SK-N-SH treated with all-trans-retinoic acid at 6 μM for 48 hours (cell line): ENCODE data around the gene RXRA.

ENCODE experiments used
- ATAC-seq: fragments of 200-7000 bp; cut with Tn5 transposase; 3 replicates; pipeline ENCODE4 v1.9.1; 2020; ENCODE audit warnings: mild to moderate bottlenecking, moderate library complexity
- ARNTL ChIP-seq: fragments of 450-650 bp; formaldehyde crosslinking; IDR thresholded peaks from 2 replicates; pipeline ENCODE4 v1.5.0; 2020; ENCODE audit warnings: low read depth, mild to moderate bottlenecking, moderate library complexity, borderline replicate concordance
- BACH2 ChIP-seq: fragments of 250-450 bp; sonication (Bioruptor Pico); IDR thresholded peaks from 2 replicates; pipeline ENCODE4 v1.9.0; 2021; ENCODE audit warnings: mild to moderate bottlenecking, borderline replicate concordance
- CSDC2 ChIP-seq: fragments of 250-450 bp; sonication (Bioruptor Pico); IDR thresholded peaks from 2 replicates; pipeline ENCODE4 v1.5.0; 2020; ENCODE audit warnings: mild to moderate bottlenecking, moderate library complexity
- ESRRG ChIP-seq: fragments of 250-450 bp; sonication (Bioruptor Pico); IDR thresholded peaks from 2 replicates; pipeline ENCODE4 v1.6.1; 2021; ENCODE audit warnings: mild to moderate bottlenecking
- GLIS3 ChIP-seq: fragments of 250-450 bp; sonication (Bioruptor Pico); IDR thresholded peaks from 2 replicates; pipeline ENCODE4 v1.5.0; 2020; ENCODE audit warnings: mild to moderate bottlenecking, moderate library complexity
- ISL1 ChIP-seq: fragments of 250-450 bp; sonication (Bioruptor Pico); IDR thresholded peaks from 2 replicates; pipeline ENCODE4 v2.1.2; 2022; ENCODE audit warnings: mild to moderate bottlenecking, moderate library complexity
- OSR1 ChIP-seq: fragments of 250-450 bp; sonication (Bioruptor Pico); IDR thresholded peaks from 2 replicates; pipeline ENCODE4 v1.8.0; 2022; ENCODE audit warnings: moderate library complexity, mild to moderate bottlenecking, inconsistent platforms
- PATZ1 ChIP-seq: fragments of 250-450 bp; sonication (Bioruptor Pico); IDR thresholded peaks from 2 replicates; pipeline ENCODE4 v1.8.0; 2020; ENCODE audit warnings: mild to moderate bottlenecking, moderate library complexity, borderline replicate concordance
- POU6F1 ChIP-seq: fragments of 250-450 bp; sonication (Bioruptor Pico); IDR thresholded peaks from 2 replicates; pipeline ENCODE4 v1.8.0; 2021; ENCODE audit warnings: low read depth, mild to moderate bottlenecking, moderate library complexity, borderline replicate concordance
- PPARA ChIP-seq: fragments of 250-450 bp; sonication (Bioruptor Pico); IDR thresholded peaks from 2 replicates; pipeline ENCODE4 v1.5.0; 2020; ENCODE audit warnings: mild to moderate bottlenecking, borderline replicate concordance
- SNAI2 ChIP-seq: fragments of 250-450 bp; sonication (Bioruptor Pico); IDR thresholded peaks from 2 replicates; pipeline ENCODE4 v1.5.0; 2020; ENCODE audit warnings: mild to moderate bottlenecking, moderate library complexity
- TCF4 ChIP-seq: fragments of 250-450 bp; sonication (Bioruptor Pico); IDR thresholded peaks from 2 replicates; pipeline ENCODE4 v1.8.0; 2021; ENCODE audit warnings: mild to moderate bottlenecking, moderate library complexity, borderline replicate concordance
- TOX ChIP-seq: fragments of 250-450 bp; sonication (Bioruptor Pico); IDR thresholded peaks from 2 replicates; pipeline ENCODE4 v1.8.0; 2021; ENCODE audit warnings: mild to moderate bottlenecking, moderate library complexity, borderline replicate concordance
- ZC3H10 ChIP-seq: fragments of 250-450 bp; sonication (Bioruptor Pico); IDR thresholded peaks from 2 replicates; pipeline ENCODE4 v1.5.1; 2021; ENCODE audit warnings: mild to moderate bottlenecking, moderate library complexity
- ZFP3 ChIP-seq: fragments of 250-450 bp; sonication (Bioruptor Pico); IDR thresholded peaks from 2 replicates; pipeline ENCODE4 v1.5.0; 2020; ENCODE audit warnings: mild to moderate bottlenecking, moderate library complexity
- ZFP30 ChIP-seq: fragments of 450-650 bp; formaldehyde crosslinking; IDR thresholded peaks from 2 replicates; pipeline ENCODE4 v1.5.0; 2022; ENCODE audit warnings: mild to moderate bottlenecking, moderate library complexity
- ZNF565 ChIP-seq: fragments of 450-650 bp; formaldehyde crosslinking; conservative IDR thresholded peaks from 2 replicates; pipeline ENCODE4 v1.5.0; 2020; ENCODE audit warnings: low read depth, mild to moderate bottlenecking, moderate library complexity
- ZNF70 ChIP-seq: fragments of 450-650 bp; formaldehyde crosslinking; IDR thresholded peaks from 2 replicates; pipeline ENCODE4 v1.5.0; 2020; ENCODE audit warnings: mild to moderate bottlenecking, moderate library complexity
- ZNF8 ChIP-seq: fragments of 450-650 bp; formaldehyde crosslinking; IDR thresholded peaks from 2 replicates; pipeline ENCODE4 v1.5.0; 2020; ENCODE audit warnings: mild to moderate bottlenecking, moderate library complexity
- TF ChIP-seq, protein P1 (sequence below): fragments of 250-450 bp; sonication (Bioruptor Pico); IDR thresholded peaks from 2 replicates; pipeline ENCODE4 v1.5.1; 2021; ENCODE audit warnings: mild to moderate bottlenecking, moderate library complexity
- TF ChIP-seq, protein P2 (sequence below): fragments of 250-450 bp; sonication (Bioruptor Pico); IDR thresholded peaks from 2 replicates; pipeline ENCODE4 v1.5.0; 2020; ENCODE audit warnings: mild to moderate bottlenecking, moderate library complexity

RXRA gene

GRCh38 chr9:134306636-134307600 is 19.3 kb upstream of the RXRA start:
- ATAC-seq = no peak

DNA sequence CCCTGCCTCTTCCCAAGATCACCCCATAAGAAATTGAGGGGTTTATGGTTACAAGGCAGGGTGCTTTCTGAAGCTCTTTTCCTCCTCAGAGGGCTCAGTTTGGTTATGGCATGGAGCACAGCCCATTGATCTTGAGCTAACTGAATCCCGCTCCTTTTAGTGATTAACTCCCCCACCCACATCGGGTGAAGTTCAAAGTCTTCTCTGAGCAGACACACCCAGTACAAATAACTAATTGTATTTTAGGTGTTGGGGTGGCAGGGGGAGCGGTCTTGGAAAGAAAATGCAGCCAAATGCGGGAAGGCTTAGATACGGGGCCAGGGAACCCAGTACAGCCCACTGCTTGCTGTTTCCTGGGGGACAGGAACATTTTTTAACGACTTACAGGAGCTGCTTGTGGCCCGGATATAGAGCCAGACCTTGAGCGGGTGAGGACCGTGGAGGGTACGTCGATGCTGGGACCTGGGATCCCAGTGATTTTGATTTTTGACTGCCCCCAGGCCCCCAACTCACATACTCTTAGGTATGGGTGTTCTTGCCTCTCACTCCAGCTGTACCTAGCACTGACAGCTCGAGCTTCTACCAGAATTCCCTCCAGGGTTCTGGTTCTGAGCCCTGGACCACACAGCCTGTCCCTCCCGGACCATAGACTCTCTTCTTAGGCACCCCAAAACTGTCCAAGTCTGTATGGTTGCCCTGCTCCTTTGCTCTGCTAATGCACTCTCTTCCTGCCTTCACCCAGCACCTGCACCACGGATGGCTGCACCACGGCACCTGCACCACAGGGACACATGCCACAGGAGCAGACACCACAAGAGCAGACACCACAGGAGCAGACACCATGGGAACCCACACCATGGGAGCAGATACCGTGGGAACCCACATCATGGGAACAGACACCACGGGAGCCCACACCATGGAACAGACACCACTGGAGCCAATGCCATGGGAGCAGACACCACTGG is 18.3 kb upstream of the RXRA start:
- no peak for ATAC-seq
- TF ChIP-seq ZC3H10 (CRISPR knock-in tag) (no peak), POU6F1 (no peak), SNAI2 (CRISPR knock-in tag) (no peak), ARNTL (CRISPR knock-in tag) (no peak), GLIS3 (CRISPR knock-in tag) (no peak), ISL1 (no peak), TCF4 (CRISPR knock-in tag) (no peak), ZNF565 (CRISPR knock-in tag) (no peak), BACH2 (CRISPR knock-in tag) (no peak), ZFP30 (CRISPR knock-in tag) (no peak), TOX (no peak), ZFP3 (CRISPR knock-in tag) (no peak)
- TF ChIP-seq, protein P1, sequence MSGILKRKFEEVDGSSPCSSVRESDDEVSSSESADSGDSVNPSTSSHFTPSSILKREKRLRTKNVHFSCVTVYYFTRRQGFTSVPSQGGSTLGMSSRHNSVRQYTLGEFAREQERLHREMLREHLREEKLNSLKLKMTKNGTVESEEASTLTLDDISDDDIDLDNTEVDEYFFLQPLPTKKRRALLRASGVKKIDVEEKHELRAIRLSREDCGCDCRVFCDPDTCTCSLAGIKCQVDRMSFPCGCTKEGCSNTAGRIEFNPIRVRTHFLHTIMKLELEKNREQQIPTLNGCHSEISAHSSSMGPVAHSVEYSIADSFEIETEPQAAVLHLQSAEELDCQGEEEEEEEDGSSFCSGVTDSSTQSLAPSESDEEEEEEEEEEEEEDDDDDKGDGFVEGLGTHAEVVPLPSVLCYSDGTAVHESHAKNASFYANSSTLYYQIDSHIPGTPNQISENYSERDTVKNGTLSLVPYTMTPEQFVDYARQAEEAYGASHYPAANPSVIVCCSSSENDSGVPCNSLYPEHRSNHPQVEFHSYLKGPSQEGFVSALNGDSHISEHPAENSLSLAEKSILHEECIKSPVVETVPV (CRISPR knock-in tag) = no peak

More at GRCh38 chr9:134306636-134307600, 19.3 kb upstream of the RXRA start:
- no peak for TF ChIP-seq PATZ1 (CRISPR knock-in tag)
- TF ChIP-seq OSR1 (CRISPR knock-in tag) = no peak
- no peak for TF ChIP-seq ISL1
- TF ChIP-seq CSDC2 (CRISPR knock-in tag) = no peak
- TF ChIP-seq ZNF8 (CRISPR knock-in tag) = no peak
- no peak for TF ChIP-seq SNAI2 (CRISPR knock-in tag)
- TF ChIP-seq POU6F1 = no peak
- TF ChIP-seq, protein P2, sequence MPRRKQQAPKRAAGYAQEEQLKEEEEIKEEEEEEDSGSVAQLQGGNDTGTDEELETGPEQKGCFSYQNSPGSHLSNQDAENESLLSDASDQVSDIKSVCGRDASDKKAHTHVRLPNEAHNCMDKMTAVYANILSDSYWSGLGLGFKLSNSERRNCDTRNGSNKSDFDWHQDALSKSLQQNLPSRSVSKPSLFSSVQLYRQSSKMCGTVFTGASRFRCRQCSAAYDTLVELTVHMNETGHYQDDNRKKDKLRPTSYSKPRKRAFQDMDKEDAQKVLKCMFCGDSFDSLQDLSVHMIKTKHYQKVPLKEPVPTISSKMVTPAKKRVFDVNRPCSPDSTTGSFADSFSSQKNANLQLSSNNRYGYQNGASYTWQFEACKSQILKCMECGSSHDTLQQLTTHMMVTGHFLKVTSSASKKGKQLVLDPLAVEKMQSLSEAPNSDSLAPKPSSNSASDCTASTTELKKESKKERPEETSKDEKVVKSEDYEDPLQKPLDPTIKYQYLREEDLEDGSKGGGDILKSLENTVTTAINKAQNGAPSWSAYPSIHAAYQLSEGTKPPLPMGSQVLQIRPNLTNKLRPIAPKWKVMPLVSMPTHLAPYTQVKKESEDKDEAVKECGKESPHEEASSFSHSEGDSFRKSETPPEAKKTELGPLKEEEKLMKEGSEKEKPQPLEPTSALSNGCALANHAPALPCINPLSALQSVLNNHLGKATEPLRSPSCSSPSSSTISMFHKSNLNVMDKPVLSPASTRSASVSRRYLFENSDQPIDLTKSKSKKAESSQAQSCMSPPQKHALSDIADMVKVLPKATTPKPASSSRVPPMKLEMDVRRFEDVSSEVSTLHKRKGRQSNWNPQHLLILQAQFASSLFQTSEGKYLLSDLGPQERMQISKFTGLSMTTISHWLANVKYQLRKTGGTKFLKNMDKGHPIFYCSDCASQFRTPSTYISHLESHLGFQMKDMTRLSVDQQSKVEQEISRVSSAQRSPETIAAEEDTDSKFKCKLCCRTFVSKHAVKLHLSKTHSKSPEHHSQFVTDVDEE (CRISPR knock-in tag) = no peak
- TF ChIP-seq GLIS3 (CRISPR knock-in tag) = no peak
- TF ChIP-seq PPARA = no peak
- no peak for TF ChIP-seq ZNF565 (CRISPR knock-in tag)
- TF ChIP-seq, protein P1 (CRISPR knock-in tag) = no peak
- TF ChIP-seq ZNF70 (CRISPR knock-in tag) = no peak
- no peak for TF ChIP-seq ZFP30 (CRISPR knock-in tag)
- no peak for TF ChIP-seq ESRRG (CRISPR knock-in tag)
- TF ChIP-seq TOX = no peak
